Eye (tissue), 1 donor: Measurements from ENCODE around the gene RNF213.
A peak's percentile ranks its signal among the peaks of the same experiment; 100 is the strongest.
"Not testable (repeated sequence)": the region's sequence is repeated elsewhere in the genome, so short reads cannot be mapped to it uniquely, and the experiment has no call there.

Experiments used
- DNase-seq: peaks from one replicate; pipeline ENCODE4 v3.0.0-alpha.2; 2015

Gene RNF213

DNA sequence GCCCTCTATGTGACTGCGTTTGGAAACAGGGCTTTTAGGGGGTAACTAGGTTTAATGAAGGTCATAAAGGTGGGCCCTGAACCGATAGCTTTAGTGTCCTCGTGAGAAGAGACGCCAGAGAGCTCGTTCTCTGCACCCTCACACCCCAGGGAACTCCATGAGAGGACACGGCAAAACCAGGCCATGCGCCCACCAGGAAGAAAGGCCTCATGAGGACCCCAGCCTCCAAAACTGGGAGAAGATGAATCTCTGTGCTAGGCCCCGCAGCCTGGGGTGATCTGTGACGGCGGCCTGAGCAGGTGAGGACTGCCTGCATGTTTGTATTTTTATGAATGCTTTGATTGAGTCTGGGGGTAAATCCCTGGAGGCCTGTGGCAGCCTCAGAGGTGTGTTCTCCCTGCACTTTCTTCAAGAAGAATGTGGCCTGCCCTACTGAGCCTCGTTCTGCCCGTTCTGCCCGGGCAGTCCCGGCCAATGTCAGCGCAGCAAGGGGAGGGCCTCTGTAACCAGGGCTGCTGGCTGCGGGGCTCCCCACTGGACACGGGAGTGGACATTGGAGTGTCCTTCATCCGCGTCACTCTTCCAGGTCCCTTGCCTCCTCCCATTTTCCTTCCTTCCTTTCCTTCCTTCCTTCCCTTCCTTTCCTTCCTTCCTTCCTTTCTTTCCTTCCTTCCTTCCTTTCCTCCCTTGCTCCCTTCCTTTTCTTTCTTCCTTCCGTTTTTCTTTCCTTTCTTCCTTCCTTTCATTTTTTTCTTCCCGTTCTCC lies 6.8 kb upstream of the RNF213 start:
- DNase-seq, result no peak

DNA sequence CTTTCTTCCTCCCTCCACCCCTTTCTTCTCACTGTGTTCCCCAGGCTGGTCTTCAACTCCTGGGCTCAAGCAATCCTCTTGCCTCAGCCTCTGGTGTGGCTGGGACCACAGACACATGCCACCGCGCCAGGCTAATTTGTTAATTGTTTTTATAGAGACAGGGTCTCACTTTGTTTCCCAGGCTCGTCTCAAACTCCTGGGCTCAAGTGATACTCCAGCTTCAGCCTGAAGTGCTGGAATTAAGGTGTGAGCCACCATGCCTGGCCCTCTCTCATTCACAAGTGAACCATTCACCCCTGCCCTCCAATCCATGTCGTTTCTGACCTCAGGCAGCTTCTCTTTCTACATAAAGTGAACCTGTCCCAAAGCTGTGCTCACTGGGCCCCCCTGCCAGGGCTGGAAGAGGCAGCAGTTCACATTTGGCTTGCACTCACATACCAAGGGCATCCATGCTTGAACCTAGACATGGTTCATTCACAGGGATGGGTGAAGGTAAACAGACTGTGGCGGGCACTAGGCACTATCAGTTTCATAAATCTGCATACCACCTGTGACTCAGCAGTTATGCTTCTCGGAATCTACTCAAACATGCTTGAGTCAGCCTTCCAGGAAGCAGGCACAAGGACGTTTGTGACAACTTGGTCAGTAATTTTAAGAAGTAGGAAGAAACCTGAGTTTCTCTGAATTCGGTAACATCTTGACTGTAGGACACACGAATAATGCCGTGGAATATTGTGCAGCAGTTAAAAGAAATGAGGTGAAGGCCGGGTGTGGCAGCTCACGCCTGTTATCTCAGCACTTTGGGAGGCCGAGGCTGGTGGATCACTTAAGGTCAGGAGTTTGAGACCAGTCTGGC lies 6.0 kb upstream of the RNF213 start:
- no peak for DNase-seq

DNA sequence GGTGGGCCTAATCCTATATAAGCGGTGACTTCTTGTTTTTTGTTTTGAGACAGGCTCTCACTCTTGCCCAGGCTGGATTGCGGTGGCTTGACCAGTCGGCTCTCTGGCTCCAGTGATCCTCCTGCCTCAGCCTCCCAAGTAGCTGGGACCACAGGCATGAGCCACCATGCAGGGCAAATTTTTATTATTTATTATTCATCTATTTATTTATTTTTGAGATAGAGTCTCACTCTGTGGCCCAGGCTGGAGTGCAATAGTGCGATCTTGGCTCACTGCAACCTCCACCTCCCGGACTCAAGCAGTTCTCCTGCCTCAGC lies 4.7 kb upstream of the RNF213 start:
- no peak for DNase-seq

DNA sequence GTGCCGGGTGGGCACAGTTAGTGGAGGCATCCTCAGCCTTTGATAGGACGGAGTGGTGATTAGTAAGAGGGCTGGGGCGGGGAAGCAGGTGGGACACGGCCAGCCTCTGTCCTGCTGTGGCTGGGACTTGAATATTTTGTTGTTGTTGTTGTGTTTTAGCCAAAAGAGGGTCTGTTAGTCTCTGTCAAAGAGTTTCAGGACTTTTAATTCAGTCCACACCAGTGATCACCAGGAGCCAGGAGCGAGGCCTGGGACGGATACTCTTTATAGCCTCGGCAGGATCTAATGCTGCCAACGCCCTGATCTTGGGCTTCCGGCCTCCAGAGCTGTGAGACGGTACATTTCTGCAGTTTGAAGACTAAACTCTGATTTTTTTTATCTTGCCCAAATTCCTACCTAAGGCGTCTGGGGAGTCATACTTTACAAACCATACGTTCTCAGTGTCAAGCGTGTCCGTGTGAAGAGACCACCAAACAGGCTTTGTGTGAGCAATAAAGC lies 2.9 kb upstream of the RNF213 start:
- DNase-seq, result no peak

DNA sequence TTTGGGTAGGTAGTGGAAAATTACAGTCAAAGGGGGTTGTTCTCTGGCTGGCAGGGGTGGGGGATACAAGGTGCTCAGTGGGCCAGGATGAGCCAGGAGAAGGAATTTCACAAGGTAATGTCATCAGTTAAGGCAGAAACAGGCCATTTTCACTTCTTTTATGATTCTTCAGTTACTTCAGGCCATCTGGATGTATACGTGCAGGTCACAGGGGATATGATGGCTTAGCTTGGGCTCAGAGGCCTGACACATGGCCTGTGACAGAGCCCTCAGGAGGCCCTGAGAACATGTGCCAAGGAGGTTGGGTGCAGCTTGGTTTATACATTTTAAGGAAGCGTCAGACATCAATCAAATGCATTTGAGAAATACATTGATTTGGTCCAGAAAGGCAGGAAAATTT lies 2.4 kb upstream of the RNF213 start:
- DNase-seq, result not testable (repeated sequence)

DNA sequence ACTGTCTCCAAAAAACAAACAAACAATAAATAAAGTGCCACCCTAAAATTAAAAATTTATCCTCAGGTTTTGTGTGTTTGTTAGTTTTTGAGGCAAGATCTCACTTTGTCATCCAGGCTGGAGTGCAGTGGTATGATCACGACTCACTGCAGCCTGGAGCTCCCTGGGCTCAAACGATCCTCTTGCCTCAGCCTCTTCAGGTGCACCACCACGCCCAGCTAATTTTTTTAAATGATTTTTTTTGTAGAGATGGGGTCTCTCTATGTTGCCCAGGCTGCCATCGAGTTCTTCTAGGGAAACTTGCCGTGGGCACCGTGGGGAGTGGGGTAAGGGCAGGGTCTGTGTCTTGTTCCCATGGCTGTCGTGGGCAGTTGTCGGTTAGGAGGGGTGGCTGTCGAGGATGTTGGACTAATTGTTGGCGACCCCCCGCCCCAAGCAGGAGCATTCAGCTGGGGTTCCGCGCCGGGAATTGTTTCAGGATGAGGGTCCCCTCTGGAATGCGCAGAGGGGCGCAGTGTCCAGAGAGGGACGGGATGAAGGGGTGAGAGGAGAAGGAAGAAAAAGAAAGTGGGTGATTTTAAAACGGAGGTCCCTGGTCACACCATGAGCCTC lies 1.1 kb upstream of the RNF213 start:
- no peak for DNase-seq

DNA sequence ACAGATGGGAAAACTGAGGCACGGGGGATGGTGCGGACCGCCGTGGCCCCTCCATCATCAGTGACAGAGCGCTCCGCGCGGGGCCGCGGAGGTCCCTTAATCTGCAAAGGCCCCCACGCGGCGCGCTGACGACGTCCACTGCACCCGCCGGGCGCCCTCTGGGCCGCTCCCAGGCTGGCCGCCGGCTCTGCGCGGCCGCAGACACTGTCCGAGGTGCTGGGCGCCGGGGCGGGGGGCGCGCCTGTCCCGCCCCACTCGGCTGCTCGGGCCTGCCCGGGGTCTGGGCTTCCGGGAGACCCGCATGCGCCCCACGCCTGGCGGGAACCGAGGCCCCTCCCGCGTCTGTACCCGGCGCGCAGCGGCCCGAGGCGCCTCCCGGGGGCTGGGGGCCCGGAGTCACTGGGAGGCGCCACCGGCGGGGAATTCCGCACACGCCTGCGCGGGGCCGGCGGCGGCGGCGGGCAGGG lies 550 bp upstream of the RNF213 start:
- DNase-seq, result peak; percentile 79

DNA sequence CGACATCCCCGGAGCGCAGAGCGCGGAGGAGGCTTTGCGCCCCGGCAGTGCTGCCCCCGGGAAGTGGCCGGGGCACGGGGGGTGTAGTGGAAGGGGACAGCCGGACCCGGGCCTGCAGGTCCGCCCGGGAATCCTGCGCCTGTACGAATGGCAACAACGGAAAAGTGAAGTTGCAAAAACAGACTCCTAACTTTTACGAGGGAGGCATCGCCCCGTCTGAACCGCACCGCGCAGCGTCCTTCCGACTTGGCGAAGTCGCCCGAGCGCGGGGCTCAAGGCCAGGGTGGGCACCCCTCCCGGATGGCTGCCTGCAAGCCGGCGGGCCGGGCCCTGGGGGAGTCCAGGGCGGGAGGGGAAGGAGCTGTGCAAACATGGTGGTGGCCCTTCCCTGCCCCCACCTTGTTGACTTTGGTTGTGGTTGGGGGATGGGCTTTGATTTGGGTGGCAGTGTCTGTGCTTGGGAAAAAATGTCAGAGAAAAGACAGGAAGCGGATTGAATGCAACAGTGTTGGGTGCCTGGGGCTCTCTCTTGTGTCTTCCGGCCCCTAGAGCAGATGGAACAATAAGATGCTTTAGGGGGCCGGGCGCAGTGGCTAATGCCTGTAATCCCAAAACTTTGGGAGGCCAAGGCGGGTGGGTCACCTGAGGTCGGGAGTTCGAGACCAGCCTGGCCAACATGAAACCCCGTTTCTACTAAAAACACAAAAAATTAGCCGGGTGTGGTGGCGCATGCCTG lies 675 bp downstream of the RNF213 start:
- DNase-seq, result peak; percentile 71

DNA sequence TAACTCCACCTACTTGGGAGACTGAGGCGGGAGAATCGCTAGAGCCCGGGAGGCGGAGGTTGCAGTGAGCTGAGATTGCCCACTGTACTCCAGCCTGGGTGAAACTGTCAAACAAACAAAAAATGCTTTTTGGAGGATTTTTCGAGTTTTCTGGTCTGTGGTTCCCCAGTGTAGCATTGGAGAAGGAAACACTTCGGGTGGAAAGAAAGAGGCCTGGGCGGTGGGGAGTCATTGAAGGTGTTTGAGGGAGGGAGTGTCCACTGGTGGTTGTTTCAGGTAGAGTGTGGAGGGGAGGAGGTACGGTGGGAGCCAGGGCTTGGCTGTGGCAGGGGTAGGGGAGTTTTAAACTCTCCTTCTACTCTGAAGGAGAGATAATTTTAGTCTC lies 1.2 kb downstream of the RNF213 start:
- DNase-seq, result no peak

DNA sequence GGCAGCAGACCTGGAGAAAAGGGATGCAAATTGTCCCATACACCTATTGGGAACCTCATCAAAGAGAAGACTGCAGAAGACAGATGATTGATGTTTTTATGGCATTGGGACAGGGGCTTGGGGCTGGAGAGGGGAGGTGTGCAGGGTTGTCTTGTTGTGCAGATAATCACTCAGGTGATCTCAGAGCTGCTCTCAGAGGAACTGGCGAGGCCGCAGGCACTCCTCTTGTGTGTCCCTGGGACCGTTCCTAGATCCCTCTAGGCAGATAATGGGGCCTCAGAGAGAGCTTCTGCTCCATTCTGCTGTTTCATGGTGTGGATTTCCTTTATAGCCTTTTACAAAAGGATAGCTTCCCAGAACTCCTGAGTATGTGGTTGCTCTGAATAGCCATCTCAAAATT lies 1.6 kb downstream of the RNF213 start:
- DNase-seq, result no peak

DNA sequence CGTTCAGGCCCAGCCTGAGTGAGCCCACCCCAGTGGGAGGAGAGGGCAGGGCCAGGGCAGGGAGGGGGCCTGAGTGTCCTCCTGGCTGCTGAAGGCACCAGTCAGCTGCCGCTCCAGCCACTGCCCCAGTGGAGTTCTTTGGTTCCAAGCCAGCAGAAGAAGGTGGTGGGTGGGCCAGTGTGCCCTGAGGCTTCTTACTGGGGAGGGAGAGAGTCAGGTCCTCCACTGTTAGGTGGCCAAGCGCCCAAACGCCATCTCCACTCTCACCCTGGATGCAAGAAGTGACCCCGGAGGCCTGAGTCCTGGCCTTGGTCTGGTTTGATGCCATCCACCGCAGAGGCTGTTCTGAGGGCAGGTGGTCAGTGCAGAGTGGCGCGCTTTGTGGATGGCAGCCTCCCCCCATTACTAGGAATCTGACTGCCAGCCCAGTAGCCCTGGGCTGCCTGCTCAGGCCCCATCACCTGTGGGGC lies 2.2 kb downstream of the RNF213 start:
- no peak for DNase-seq

DNA sequence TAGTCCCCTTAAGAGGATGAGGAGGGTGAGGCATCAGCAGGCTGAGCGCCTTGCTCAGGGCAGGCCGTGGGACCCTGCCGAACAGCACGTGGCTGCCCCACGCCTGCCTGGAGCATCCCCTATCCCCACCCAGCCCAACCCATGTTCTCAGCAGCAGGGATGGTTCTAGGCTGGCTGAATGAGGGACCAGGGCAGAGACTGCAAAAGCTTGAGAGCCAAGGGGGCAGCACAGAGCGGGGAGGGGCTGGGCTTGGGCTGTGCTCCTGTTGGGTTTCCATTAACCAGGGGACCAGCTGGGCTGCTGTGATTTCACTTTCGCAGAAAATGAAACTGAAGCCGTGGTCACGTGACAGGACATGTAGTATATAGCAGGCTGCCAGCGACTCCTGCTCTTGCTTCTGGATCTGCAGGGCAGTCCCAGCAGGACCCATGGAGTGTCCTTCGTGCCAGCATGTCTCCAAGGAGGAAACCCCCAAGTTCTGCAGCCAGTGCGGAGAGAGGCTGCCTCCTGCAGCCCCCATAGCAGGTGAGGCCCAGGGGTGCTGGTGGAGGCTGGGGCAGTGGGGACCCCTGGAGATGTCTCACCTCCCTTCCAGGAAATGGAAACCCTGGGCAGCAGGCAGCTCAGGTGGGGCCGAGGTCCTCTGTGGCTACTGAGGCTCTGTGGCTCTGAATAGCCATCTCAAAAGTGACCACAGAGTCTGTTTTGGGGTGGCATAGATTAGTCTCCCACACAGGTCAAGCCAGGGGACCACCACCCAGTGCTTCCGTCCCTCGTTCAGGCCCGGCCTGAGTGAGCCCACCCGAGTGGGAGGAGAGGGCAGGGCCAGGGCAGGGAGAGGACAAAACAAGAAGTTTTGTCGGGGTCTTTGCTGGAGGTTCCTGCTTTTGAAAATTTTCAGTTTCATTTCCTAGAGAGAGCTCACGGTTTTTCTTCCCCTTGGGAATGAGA lies 2.9 kb downstream of the RNF213 start:
- peak; percentile 80 for DNase-seq

DNA sequence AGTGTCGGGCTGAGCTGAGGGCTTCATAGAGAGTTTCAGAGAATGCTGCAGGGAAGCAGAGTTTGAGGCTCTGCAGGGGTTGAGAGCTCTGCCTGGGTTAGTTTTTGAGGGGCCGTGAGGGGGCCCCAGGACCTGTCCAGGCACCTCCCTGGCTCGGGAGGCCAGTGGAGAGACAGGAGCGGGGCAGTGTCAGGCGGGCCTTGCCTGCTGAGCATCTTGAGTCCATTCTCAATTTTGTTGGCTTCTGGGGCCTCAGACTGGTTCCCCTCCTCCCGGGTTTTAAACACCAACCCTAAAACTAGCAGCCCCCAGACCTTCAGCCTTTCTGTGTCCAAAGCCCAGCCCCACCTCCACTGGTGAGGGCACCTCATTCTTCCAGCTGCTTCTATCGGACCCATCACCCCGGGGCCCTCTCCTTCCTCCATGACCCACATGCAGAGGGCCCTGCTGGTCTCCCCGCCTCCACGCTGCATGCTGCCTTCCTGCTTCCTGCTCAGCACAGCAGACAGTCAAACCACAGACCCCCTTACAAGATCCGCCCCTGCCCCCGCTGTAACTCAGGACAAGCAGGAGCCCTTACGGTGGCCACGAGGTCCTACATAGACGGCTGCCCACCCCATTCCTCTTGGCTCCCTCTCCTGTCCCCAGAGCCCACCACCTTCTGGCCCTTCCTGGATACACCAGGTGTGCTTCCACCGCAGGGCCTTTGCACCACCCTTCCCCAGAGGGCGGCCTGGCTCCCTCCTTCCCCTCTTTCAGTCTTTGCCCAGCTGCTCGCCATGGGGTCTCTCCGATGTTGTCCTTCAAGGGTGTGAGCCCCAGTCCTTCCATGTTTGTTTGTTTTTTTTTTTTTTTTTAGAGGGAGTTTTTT lies 3.8 kb downstream of the RNF213 start:
- no peak for DNase-seq

DNA sequence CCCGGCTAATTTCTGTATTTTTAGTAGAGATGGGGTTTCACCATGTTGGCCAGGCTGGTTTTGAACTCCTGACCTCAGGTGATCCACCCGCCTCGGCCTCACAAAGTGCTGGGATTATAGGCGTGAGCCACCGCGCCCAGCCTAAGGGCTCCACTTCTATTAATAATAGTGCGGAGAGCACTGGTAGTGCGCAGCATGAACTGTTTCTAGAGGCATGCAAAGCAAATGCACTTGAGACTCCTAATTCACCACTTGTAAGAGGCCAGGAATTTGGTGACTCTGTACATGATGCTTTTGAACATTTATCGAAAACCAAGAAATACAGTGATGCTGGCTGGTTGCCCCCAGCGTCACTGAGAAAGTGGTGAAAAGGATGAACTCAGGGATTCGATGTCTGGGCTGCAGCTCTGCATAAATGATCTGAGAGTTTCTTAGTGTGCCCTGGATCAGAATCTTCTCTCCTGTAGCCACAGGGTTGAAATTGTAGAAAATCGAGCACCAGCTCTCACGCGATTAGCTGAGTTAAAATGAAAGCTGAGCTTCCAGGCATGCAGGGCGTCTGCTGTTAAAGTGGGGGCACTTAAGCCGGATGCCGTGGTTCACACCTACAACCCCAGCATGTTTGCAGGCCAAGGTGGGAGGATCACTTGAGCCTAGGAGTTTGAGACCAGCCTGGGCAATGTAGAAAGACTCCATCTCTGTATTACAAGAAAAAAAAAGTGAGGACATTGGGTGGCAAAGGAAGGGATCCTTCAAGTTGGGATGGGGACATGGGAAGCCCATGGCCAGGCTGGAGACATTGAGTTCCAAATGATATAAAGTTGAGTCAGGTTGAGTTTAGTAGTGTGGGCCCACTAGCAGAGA lies 4.8 kb downstream of the RNF213 start:
- no peak for DNase-seq

DNA sequence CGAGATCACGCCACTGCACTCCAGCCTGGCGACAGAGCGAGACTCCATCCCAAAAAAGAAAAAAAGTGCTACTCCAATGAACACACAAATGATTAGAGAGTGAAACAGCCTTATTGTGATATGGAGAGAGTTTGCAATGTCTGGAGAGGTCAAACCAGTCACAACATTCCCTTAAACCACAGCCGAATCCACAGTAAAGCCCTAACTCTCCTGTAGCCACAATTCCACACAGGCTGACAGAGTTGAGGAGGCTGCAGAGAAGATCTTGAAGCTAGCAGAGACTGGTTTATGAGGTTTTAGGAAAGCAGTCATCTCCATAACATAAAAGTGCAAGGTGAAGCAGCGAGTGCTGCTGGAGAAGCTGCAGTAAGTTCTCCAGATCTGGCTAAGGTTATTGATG lies 6.7 kb downstream of the RNF213 start:
- no peak for DNase-seq

DNA sequence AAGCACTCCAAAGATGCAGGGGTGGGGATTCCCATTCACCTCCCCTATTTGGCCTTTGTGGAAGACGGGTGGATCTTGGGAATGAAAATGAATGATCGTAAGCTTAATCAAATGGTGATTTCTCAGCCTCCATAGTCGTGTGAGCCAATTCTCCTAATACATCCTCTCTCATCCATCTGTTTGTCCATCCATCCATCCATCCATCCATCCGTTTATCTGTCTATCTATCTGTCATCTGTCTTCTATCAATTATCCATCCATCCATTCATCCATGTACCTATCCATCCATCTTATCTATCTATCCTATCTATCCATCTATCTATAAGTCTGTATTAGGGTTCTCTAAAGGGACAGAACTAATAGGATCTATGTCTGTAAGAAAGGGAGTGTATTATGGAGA lies 7.8 kb downstream of the RNF213 start:
- DNase-seq, result no peak

DNA sequence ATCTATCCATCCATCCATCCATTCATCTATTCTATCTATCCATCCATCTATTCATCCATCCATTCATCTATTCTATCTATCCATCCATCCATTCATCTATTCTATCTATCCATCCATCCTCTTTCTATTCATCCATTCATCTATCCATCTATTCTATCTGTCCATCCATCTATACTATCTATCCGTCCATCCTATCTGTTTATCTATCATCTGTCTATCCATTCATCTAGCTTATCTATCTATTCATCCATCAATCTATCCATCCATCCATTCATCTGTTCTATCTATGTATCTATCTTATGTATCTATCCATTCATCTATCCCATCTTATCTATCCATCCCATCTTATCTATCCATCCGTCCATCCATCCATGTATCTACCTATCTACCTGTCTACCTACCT lies 8.8 kb downstream of the RNF213 start:
- no peak for DNase-seq

DNA sequence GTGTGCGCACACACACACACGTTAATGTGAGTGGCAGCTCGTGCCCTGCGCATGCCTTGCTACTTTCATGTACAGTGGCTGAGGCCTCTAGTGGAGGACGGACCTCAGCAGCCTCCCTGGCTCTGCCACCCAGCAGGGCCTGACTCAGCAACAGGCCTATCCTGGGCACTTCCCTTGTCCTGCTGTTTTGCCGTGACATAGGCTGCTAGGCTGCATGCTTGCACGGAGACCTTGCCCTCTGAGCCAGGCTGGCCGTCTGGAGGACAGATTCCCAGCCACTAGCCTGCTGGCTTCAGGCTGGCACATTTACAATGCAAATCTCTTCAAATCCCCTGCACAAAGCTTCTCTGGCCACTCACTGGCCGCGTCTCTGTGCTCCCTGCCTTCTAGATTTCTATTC lies 9.5 kb downstream of the RNF213 start:
- DNase-seq, result no peak

DNA sequence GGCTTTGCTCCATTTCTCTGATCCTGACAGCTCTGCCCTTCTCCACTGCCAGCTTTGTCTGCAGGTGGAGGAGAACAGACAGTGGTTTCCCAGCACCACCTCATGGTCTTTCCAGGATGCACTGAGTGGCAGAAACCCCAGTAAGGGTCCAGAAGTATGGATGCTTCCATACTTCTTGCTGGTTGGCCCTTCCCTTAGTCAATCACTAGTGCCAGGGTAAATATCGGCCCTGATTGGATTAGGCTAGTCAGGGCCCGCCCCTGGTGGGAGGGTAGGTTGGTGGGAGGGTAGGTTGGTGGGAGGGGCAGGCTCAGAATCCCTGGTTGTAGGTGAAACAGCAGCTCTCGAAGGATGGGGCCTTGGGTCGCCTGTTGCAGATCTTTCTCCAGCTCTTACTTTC lies 10.2 kb downstream of the RNF213 start:
- DNase-seq, result peak; percentile 56

DNA sequence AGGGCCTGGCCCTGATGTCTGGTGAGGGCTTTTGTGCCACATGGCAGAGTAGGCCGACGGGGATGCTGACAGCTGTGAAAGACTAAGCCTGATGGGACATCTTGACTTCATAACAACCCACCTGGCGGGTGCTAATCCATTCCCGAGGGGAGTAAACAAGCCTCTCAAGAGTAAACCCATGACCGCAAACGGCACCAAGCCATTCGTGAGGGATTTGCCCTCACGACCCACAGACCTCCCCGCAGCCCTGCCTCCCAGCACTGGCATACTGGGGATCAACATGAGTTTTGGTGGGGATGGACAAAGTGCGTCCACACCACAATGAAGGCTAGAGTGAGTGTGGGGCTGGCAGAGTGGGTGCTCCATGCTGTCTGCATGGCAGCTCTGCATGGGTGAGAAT lies 11.7 kb downstream of the RNF213 start:
- DNase-seq, result no peak
